HL-60 (cell line): ENCODE results near the gene GPC5.

Experiments
- DNase-seq, 2 experiments: peaks; one replicate each; pipeline ENCODE4 v3.0.0-alpha.2; 2010 to 2020; ENCODE audit warnings: low read depth in 1 of 2, low spot score in 1 of 2
- H3K27ac ChIP-seq: fragments of 250-450 bp; sonication (Bioruptor Pico); replicated peaks from 2 replicates; pipeline ENCODE4 v1.5.1; 2020; ENCODE audit warnings: mild to moderate bottlenecking, moderate library complexity
- H3K27me3 ChIP-seq: fragments of 250-450 bp; sonication (Bioruptor Pico); 2 replicates; pipeline ENCODE4 v1.5.1; 2021; ENCODE audit warnings: mild to moderate bottlenecking, moderate library complexity; ENCODE audit not compliant: insufficient read depth, poor library complexity, severe bottlenecking
- H3K4me3 ChIP-seq: replicated peaks from 2 replicates; pipeline ENCODE4 v1.5.1; 2011; ENCODE audit warnings: mild to moderate bottlenecking, control low read depth, low read length; ENCODE audit not compliant: insufficient read depth
- CTCF ChIP-seq: IDR thresholded peaks from one replicate; pipeline ENCODE4 v1.5.1; 2011; ENCODE audit warnings: low read length, control low read depth, inconsistent platforms; ENCODE audit not compliant: insufficient read depth
- GABPA ChIP-seq: IDR thresholded peaks from 2 replicates; pipeline ENCODE4 v1.6.1; 2012; ENCODE audit warnings: low read depth
- POLR2AphosphoS5 ChIP-seq: IDR thresholded peaks from 2 replicates; pipeline ENCODE4 v1.6.1; 2012; ENCODE audit warnings: low read depth
- REST ChIP-seq: IDR thresholded peaks from 2 replicates; pipeline ENCODE4 v1.6.1; 2012; ENCODE audit warnings: low read depth; ENCODE audit not compliant: insufficient replicate concordance
- SPI1 ChIP-seq: IDR thresholded peaks from 2 replicates; pipeline ENCODE4 v1.6.1; 2012; ENCODE audit warnings: low read depth, mild to moderate bottlenecking, borderline replicate concordance
- long read RNA-seq: library from polyadenylated mRNA; unstranded; transcript quantifications from one replicate; pipeline ENCODE4 v2.0.0, GENCODE V29; 2020

GPC5 gene
- long read RNA-seq, partial matches to known transcripts = 0 of 2 reads
- long read RNA-seq, other reads (novel, unspliced or antisense) = 2 of 2 reads

GRCh38 chr13:91398413-91399188 lies at the start of gene GPC5:
Gene GPC5 (plus strand): TSS chr13:91398621.
- peak within 1 kb of the TSS; percentile 26 for H3K4me3 ChIP-seq
- peak; percentile 24 to 64 for DNase-seq
- peaks cover 40% of the 10 kb centered on the region for H3K27me3 ChIP-seq
- TF ChIP-seq CTCF = no peak
- peak; percentile 64 for TF ChIP-seq REST
- H3K27ac ChIP-seq = no peak within 1 kb of the TSS

- TF ChIP-seq REST (peak; percentile 39), POLR2AphosphoS5 (peak; percentile 82), CTCF (peak; percentile 85), GABPA (no peak), SPI1 (no peak)
- Histone ChIP-seq H3K27ac (peak overlapping the region; percentile 82), H3K27me3 (peaks cover 4% of the 10 kb centered on the region), H3K4me3 (peak overlapping the region; percentile 60)
- peak; percentile 62 to 92 for DNase-seq
Observed at GRCh38 chr13:91348906-91349435, 49.5 kb upstream of the GPC5 start.

GRCh38 chr13:91349992-91350911 lies 48.2 kb upstream of the GPC5 start:
- Histone ChIP-seq H3K27me3 (peaks cover 2% of the 10 kb centered on the region), H3K27ac (peak overlapping the region; percentile 82), H3K4me3 (peak overlapping the region; percentile 60)
- TF ChIP-seq POLR2AphosphoS5 (no peak), SPI1 (no peak), CTCF (no peak), REST (no peak), GABPA (no peak)
- peak in 1 of 2 experiments; percentile 12 for DNase-seq
